Thoracic aorta (tissue), 2 donors: ENCODE measurements around the gene LCORL. TPM values are rescaled to one million over a fixed set of nuclear protein-coding genes. Genes with fewer than 3 reads are reported as not detected.
"Not testable (repeated sequence)": the region's sequence is repeated elsewhere in the genome, so short reads cannot be mapped to it uniquely, and the experiment has no call there.

Source experiments
- ATAC-seq: fragments of 150-250 bp; one replicate; pipeline ENCODE4 v1.8.0; 2017; ENCODE audit warnings: low read depth; ENCODE audit not compliant: insufficient number of reproducible peaks, low FRiP score
- DNase-seq: peaks from one replicate; pipeline ENCODE4 v3.0.0-alpha.2; 2020; ENCODE audit warnings: low spot score
- H3K27ac ChIP-seq, 2 donors: fragments of 200-600 bp; sonication (generic); 1 replicate in 1 of 2; 2 replicates in 1 of 2; pipeline ENCODE4 v1.5.1; 2016; ENCODE audit warnings: mild to moderate bottlenecking in 2 of 2, moderate library complexity in 2 of 2
- H3K27me3 ChIP-seq: fragments of 200-600 bp; sonication (generic); replicated peaks from 2 replicates; pipeline ENCODE4 v1.6.0; 2016; ENCODE audit warnings: mild to moderate bottlenecking; ENCODE audit not compliant: insufficient read depth
- H3K36me3 ChIP-seq: fragments of 200-600 bp; sonication (generic); one replicate; pipeline ENCODE4 v1.5.1; 2016
- H3K4me1 ChIP-seq, 2 donors: fragments of 200-600 bp; sonication (generic); 1 replicate in 1 of 2; 2 replicates in 1 of 2; pipeline versions ENCODE4 v1.5.1 to v1.6.0; 2016; ENCODE audit warnings: low read depth in 2 of 2, mild to moderate bottlenecking in 1 of 2; ENCODE audit not compliant: control insufficient read depth in 1 of 2
- H3K4me3 ChIP-seq: fragments of 200-600 bp; sonication (generic); 2 replicates; pipeline ENCODE4 v1.5.1; 2016; ENCODE audit warnings: mild to moderate bottlenecking
- H3K9me3 ChIP-seq: fragments of 200-600 bp; sonication (generic); 2 replicates; pipeline ENCODE4 v1.5.1; 2016
- total RNA-seq, 2 donors: library from RNA; depleted of rRNA; stranded (reverse); fragments of >200 nt; gene quantifications; one replicate each; pipeline versions ENCODE4 v1.1.0 to v1.2.3, GENCODE V29; 2016
- TF ChIP-seq, protein P1 (sequence below): fragments of 200-600 bp; sonication (generic); IDR thresholded peaks from one replicate; pipeline ENCODE4 v1.5.1; 2019; ENCODE audit warnings: antibody characterized with exemption

The LCORL gene
- total RNA-seq, 2 donors from 2014 or later, result 10.4 to 39.4 TPM

DNA sequence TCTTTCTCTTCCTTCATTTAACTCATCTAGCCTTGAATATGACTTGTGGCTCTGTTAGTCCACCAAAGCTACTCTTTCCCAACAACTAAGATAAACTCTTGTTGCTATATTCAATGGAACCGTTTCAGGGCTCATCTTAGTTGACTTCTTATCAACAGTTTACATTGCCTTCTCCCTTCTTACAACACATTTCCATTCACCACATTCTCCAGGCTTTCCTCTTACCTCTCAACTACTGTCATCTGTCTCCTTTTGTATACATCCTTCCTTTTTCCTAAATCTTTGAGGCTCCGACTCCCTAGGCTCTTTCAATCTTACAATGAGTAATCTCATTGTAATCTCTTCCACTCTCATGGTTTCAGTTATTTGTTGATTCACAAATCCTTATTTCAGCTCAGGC lies 152.2 kb downstream of the LCORL start:
- H3K27ac ChIP-seq, result no peak overlapping the region
- no peaks in the 10 kb centered on the region for H3K27me3 ChIP-seq
- TF ChIP-seq, protein P1, sequence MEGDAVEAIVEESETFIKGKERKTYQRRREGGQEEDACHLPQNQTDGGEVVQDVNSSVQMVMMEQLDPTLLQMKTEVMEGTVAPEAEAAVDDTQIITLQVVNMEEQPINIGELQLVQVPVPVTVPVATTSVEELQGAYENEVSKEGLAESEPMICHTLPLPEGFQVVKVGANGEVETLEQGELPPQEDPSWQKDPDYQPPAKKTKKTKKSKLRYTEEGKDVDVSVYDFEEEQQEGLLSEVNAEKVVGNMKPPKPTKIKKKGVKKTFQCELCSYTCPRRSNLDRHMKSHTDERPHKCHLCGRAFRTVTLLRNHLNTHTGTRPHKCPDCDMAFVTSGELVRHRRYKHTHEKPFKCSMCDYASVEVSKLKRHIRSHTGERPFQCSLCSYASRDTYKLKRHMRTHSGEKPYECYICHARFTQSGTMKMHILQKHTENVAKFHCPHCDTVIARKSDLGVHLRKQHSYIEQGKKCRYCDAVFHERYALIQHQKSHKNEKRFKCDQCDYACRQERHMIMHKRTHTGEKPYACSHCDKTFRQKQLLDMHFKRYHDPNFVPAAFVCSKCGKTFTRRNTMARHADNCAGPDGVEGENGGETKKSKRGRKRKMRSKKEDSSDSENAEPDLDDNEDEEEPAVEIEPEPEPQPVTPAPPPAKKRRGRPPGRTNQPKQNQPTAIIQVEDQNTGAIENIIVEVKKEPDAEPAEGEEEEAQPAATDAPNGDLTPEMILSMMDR, result no peak
- H3K36me3 ChIP-seq, result no peaks in the 10 kb centered on the region
- no peaks in the 10 kb centered on the region for H3K9me3 ChIP-seq
- no peak for DNase-seq
- no peaks in the 10 kb centered on the region for H3K4me1 ChIP-seq
- no peak for ATAC-seq
- no peak overlapping the region for H3K4me3 ChIP-seq

DNA sequence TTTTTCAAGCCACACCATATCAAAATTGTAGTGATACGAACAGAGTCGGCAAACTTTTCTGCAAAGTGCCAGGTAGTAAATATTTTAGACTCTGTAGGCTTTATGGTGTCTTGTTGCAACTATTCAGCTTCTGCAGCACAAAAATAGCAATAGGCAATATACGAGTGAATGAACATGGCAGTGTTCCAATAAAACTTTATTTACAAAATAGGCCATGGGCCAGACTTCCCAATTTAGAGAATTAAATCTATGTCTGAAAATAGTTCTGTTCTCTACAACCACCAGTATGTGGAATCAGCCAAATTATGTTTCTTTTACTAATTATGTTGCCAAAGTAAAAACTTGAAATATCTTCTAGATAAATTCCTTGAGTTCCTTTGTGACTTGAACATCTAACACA lies 154.3 kb downstream of the LCORL start:
- Histone ChIP-seq H3K36me3 (no peaks in the 10 kb centered on the region), H3K9me3 (peaks cover 2% of the 10 kb centered on the region), H3K27me3 (no peaks in the 10 kb centered on the region), H3K4me3 (no peak overlapping the region), H3K27ac (no peak overlapping the region), H3K4me1 (no peaks in the 10 kb centered on the region)
- ATAC-seq, result no peak
- TF ChIP-seq, protein P1, result no peak
- DNase-seq, result no peak

DNA sequence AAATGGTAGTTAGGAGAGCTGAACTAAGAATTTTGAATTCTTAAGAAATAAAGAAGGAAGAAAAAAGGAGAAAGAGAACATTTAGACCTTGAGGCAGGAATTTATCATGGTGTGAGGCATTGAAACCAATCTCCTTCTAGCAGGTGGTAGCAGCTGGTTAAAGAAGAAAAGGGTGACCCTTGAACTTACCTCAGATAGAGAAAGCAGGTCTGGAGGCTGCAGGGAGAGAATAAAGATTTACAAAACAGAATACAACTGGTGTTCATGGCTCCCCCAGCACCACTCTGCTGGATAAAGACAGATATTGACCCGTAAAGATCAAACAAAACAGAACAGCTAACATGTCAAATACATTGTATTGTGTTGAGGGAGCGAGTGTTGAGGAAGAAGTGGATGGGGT lies 154.7 kb downstream of the LCORL start:
- ATAC-seq, result no peak
- H3K36me3 ChIP-seq, result no peaks in the 10 kb centered on the region
- no peaks in the 10 kb centered on the region for H3K27me3 ChIP-seq
- H3K27ac ChIP-seq, result no peak overlapping the region
- TF ChIP-seq, protein P1, result no peak
- H3K4me1 ChIP-seq, result no peaks in the 10 kb centered on the region
- no peak for DNase-seq
- peaks cover 6% of the 10 kb centered on the region for H3K9me3 ChIP-seq
- no peak overlapping the region for H3K4me3 ChIP-seq

DNA sequence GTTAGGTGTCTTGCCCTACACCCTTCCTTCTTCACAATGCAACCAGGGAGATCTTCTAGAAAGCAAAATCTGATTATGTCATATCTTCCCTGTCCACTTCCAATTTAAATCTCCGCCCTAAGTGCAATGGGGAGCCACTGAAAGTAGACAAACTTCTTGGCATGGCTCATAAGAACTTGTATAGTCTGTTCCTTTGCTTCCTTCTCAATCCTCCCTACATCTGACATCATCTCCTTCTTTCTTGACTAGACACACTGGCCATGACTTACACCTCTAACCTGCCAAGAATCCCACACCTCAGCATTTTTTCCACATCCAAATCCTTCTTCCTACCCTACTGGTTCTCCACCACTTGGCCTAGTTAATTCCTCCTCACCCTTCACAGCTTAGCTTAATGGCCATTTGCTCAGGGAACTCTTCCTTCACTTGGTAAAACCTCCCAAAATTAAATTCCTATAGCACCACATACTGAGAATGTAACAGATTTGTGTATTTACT lies 155.6 kb downstream of the LCORL start:
- TF ChIP-seq, protein P1, result no peak
- no peak overlapping the region for H3K4me3 ChIP-seq
- H3K36me3 ChIP-seq, result no peaks in the 10 kb centered on the region
- no peak for DNase-seq
- peaks cover 8% of the 10 kb centered on the region for H3K9me3 ChIP-seq
- H3K27me3 ChIP-seq, result no peaks in the 10 kb centered on the region
- H3K4me1 ChIP-seq, result no peaks in the 10 kb centered on the region
- ATAC-seq, result no peak
- H3K27ac ChIP-seq, result no peak overlapping the region

DNA sequence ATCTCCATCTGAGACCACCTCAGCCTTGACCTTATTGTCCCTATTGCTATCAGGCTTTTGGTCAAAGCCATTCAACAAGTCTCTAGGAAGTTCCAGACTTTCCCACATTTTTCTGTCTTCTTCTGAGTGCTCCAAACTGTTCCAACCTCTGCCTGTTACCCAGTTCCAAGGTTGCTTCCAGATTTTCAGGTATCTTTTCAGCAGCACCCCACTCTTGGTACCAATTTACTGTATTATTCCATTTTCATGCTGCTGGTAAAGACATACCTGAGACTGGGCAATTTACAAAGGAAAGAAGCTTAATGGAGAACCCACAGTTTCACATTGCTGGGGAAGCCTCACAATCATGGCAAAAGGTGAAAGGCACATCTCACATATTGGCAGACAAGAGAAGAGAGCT lies 159.6 kb downstream of the LCORL start:
- H3K27me3 ChIP-seq, H3K4me3 ChIP-seq, H3K9me3 ChIP-seq, H3K36me3 ChIP-seq, ATAC-seq, H3K4me1 ChIP-seq, DNase-seq, H3K27ac ChIP-seq: not testable (repeated sequence)

DNA sequence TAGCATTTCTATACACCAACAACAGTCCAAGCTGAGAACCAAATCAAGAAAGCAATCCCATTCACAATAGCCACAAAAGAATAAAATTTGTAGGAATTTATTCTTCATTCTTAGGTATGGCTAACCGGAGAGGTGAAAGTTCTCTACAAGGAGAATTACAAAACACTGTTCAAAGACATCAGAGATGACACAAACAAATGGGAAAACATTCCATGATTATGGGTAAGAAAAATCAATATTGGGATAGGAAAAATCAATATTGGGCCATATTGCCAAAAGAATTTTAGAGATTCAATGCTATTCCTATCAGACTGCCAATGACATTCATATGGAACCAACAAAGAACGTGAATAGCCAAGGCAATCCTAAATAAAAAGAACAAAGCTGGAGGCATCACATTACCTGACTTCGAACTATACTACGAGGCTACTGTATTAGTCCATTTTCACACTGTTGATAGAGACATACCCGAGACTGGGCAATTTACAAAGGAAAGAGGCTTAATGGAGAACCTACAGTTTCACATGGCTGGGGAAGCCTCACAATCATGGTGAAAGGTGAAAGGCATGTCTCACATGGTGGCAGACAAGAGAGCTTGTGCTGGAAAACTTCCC lies 161.7 kb downstream of the LCORL start:
- ATAC-seq, result no peak
- no peaks in the 10 kb centered on the region for H3K4me1 ChIP-seq
- TF ChIP-seq, protein P1, result no peak

More for the DNA sequence above, 161.7 kb downstream of the LCORL start:
- H3K27ac ChIP-seq, result no peak overlapping the region
- no peak overlapping the region for H3K4me3 ChIP-seq
- no peak for DNase-seq
- no peaks in the 10 kb centered on the region for H3K36me3 ChIP-seq
- no peaks in the 10 kb centered on the region for H3K27me3 ChIP-seq
- peaks cover 8% of the 10 kb centered on the region for H3K9me3 ChIP-seq
